Astrocyte (in vitro differentiated cells and primary cell): ENCODE results near the gene DCTPP1.

Experiments used
- CTCF ChIP-seq: IDR thresholded peaks from 2 replicates; pipeline ENCODE4 v1.5.1; 2011; ENCODE audit warnings: low read depth, mild to moderate bottlenecking, inconsistent platforms, low read length, moderate library complexity; ENCODE audit not compliant: insufficient read depth
- EZH2 ChIP-seq: IDR thresholded peaks from 2 replicates; pipeline ENCODE4 v1.6.1; 2012; ENCODE audit warnings: mild to moderate bottlenecking, low read length, inconsistent platforms; ENCODE audit not compliant: insufficient read depth

- TF ChIP-seq CTCF (no peak), EZH2 (no peak)
Measured at GRCh38 chr16:30443631-30444030, 13.8 kb upstream of the DCTPP1 start.
